ENCODE data around the gene HTT. TPM values are rescaled to one million over a fixed set of nuclear protein-coding genes. Genes with fewer than 3 reads are reported as not detected.

HTT gene
- polyA plus RNA-seq, 3 donors: 1.8 to 27.1 (median 3.0) TPM

DNA sequence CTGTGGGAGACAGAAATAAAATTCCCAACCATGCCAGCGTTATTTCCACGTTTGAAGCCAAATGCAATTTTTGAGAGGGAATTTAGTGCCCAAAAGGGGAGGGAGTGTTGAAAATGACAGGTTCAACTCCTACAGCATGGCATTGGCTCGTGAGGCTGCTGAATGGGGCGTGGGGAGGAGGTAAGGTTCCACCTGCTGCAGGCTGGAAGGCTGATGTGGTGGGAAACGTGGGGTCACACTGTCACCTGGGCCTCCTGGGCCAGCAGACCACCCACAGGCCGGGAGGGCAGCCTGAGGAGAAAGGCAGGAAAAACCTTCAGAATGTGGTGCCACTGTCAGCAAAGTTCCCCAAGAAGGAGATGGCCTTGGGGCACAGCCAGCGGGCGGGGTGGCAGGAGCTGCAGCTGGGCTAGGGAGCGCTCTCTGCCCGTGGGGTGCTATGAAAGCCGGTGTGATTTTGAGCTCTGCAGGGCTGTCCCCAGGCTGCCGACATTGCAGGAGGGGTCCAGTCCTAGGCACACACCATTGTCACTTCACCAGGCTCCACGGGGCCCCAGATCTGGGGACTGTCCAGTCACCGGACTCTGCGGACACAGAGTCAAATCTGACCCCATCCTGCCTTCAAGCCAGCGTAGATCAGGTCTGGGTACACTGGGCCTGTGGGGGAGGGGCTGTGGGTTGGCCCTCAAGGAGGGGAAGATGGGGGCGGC, 194.1 kb downstream of the HTT start:
- Histone ChIP-seq H3K4me2 (replicated peaks; ENCODE audit: extremely low read depth, low read length, poor library complexity, severe bottlenecking) (no peak overlapping the region), H3K4me3 (replicated peaks in 1 of 3; ENCODE audit: low read depth in 2 of 3, low read length in 3 of 3) (no peak overlapping the region), H3K9me3 (replicated peaks in 1 of 2; ENCODE audit: control insufficient read depth in 1 of 2, insufficient read depth in 1 of 2, low read length in 2 of 2) (no peaks in the 10 kb centered on the region), H3K4me1 (ENCODE audit: control insufficient read depth in 1 of 2, insufficient read depth in 2 of 2, low read length in 2 of 2) (no peaks in the 10 kb centered on the region), H3K27me3 (ENCODE audit: control insufficient read depth in 2 of 2, insufficient read depth in 2 of 2, low read length in 2 of 2) (no peaks in the 10 kb centered on the region), H3K79me2 (ENCODE audit: insufficient read depth, low read length) (no peaks in the 10 kb centered on the region), H3K9ac (ENCODE audit: insufficient read depth, low read length, poor library complexity, severe bottlenecking) (no peak overlapping the region), H3K27ac (ENCODE audit: low read depth in 1 of 2, low read length in 2 of 2) (no peak overlapping the region), H4K20me1 (ENCODE audit: insufficient read depth, low read length) (no peaks in the 10 kb centered on the region), H2AFZ (ENCODE audit: insufficient read depth, low read depth, low read length, poor library complexity, severe bottlenecking) (no peak overlapping the region), H3K36me3 (replicated peaks in 1 of 2; ENCODE audit: control insufficient read depth in 1 of 2, insufficient read depth in 2 of 2, low read length in 2 of 2) (no peaks in the 10 kb centered on the region)
- no peak overlapping the region for H3K4me3 Mint-ChIP-seq
- H3K9me3 Mint-ChIP-seq: peaks cover 0 to 8% (median 1%) of the 10 kb centered on the region in 7 donors
- no peak overlapping the region for H3K27ac Mint-ChIP-seq
- TF ChIP-seq, protein P1, sequence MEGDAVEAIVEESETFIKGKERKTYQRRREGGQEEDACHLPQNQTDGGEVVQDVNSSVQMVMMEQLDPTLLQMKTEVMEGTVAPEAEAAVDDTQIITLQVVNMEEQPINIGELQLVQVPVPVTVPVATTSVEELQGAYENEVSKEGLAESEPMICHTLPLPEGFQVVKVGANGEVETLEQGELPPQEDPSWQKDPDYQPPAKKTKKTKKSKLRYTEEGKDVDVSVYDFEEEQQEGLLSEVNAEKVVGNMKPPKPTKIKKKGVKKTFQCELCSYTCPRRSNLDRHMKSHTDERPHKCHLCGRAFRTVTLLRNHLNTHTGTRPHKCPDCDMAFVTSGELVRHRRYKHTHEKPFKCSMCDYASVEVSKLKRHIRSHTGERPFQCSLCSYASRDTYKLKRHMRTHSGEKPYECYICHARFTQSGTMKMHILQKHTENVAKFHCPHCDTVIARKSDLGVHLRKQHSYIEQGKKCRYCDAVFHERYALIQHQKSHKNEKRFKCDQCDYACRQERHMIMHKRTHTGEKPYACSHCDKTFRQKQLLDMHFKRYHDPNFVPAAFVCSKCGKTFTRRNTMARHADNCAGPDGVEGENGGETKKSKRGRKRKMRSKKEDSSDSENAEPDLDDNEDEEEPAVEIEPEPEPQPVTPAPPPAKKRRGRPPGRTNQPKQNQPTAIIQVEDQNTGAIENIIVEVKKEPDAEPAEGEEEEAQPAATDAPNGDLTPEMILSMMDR (IDR thresholded peaks at IDR 0.05): no peak
- peaks cover 0 to 8% (median 1%) of the 10 kb centered on the region in 3 donors for H3K27me3 Mint-ChIP-seq (ENCODE audit: low read depth in 3 of 3)
- H3K36me3 Mint-ChIP-seq: no peaks in the 10 kb centered on the region
- H3K4me1 Mint-ChIP-seq: no peaks in the 10 kb centered on the region
- no peak for DNase-seq
- 93% methylated on average over 12 of the region's 17 CpGs for WGBS (ENCODE audit: insufficient coverage)
- intact Hi-C loops (cut with micrococcal nuclease): no loop called here

DNA sequence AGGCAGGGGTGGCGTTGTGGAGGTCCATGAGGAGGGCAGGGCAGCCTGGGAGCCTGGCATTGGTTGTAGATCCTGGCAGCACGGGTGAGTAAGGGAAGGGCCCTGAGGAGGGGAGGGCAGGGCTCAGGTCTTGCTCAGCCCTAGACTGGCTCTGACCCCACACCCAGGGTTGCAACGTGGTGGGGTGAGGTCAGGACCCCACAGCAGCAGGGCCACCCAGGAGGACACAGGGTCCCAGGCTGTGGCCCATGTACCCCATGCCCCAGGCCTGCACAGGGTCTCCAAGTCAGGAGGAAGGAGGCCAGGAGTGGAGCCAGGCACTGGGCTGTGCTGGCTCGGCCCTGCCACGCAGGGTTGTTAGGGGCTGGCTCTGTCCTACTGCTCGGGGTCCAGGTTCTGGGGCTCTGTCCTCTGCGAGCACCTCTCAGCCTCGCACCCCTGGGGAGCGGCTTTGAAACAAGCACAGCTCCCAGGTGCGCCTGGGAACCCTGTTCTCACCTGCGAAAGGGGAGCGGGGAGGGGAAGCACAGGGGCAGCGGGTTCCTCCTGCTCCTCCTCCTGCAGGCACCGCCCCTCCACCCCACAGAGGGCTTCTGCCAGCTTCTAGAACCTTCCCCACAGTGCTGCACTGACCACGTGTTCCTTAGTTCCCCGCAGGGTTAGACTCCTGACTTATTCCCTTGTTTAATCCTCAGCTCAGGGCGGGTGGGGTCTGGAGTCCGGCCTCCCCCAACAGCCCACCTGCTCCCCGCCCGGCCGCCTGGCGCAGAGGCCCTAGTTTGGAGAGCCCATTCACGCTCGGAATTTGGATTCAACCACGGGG, 194.8 kb downstream of the HTT start:
- H3K36me3 Mint-ChIP-seq: no peaks in the 10 kb centered on the region
- no peaks in the 10 kb centered on the region for H3K4me1 Mint-ChIP-seq
- Histone ChIP-seq H3K9ac (ENCODE audit: insufficient read depth, low read length, poor library complexity, severe bottlenecking) (no peak overlapping the region), H3K36me3 (replicated peaks in 1 of 2; ENCODE audit: control insufficient read depth in 1 of 2, insufficient read depth in 2 of 2, low read length in 2 of 2) (no peaks in the 10 kb centered on the region), H3K27me3 (ENCODE audit: control insufficient read depth in 2 of 2, insufficient read depth in 2 of 2, low read length in 2 of 2) (no peaks in the 10 kb centered on the region), H2AFZ (ENCODE audit: insufficient read depth, low read depth, low read length, poor library complexity, severe bottlenecking) (no peak overlapping the region), H3K4me3 (replicated peaks in 1 of 3; ENCODE audit: low read depth in 2 of 3, low read length in 3 of 3) (no peak overlapping the region), H3K79me2 (ENCODE audit: insufficient read depth, low read length) (no peaks in the 10 kb centered on the region), H4K20me1 (ENCODE audit: insufficient read depth, low read length) (no peaks in the 10 kb centered on the region), H3K9me3 (replicated peaks in 1 of 2; ENCODE audit: control insufficient read depth in 1 of 2, insufficient read depth in 1 of 2, low read length in 2 of 2) (no peaks in the 10 kb centered on the region), H3K27ac (ENCODE audit: low read depth in 1 of 2, low read length in 2 of 2) (no peak overlapping the region), H3K4me2 (replicated peaks; ENCODE audit: extremely low read depth, low read length, poor library complexity, severe bottlenecking) (no peak overlapping the region), H3K4me1 (ENCODE audit: control insufficient read depth in 1 of 2, insufficient read depth in 2 of 2, low read length in 2 of 2) (no peaks in the 10 kb centered on the region)
- no peak overlapping the region for H3K4me3 Mint-ChIP-seq
- DNase-seq: no peak
- peaks cover 0 to 8% (median 1%) of the 10 kb centered on the region in 3 donors for H3K27me3 Mint-ChIP-seq (ENCODE audit: low read depth in 3 of 3)
- TF ChIP-seq, protein P1 (IDR thresholded peaks at IDR 0.05): no peak
- H3K27ac Mint-ChIP-seq: no peak overlapping the region
- peaks cover 0 to 8% (median 3%) of the 10 kb centered on the region in 7 donors for H3K9me3 Mint-ChIP-seq
- intact Hi-C loops (cut with micrococcal nuclease): no loop called here
- 97% methylated on average over 14 of the region's 25 CpGs for WGBS (ENCODE audit: insufficient coverage)
